NCI-H1105 treated with DMSO at 0.1 percent for 48 hours (cell line): Measurements from ENCODE around the gene C10orf90.

Experiments
- DNase-seq: peaks from one replicate; lab custom pipeline; 2025; lab: John Stamatoyannopoulos, UW

Gene C10orf90

DNA sequence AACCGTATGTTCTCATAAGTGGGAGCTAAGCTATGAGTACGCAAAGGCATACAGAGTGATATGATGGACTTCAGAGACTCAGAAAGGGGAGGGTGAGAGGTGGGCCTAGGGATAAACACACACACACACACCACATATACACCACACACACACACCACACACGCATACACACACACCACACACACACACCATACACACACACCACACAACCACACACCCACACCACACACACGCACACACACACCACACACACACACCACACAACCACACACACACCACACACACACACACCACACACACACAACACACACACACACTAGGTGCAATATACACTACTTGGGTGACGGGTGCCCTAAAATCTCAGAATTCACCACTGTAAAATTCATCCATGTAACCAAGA, 168.7 kb downstream of the C10orf90 start:
- DNase-seq, result no peak

DNA sequence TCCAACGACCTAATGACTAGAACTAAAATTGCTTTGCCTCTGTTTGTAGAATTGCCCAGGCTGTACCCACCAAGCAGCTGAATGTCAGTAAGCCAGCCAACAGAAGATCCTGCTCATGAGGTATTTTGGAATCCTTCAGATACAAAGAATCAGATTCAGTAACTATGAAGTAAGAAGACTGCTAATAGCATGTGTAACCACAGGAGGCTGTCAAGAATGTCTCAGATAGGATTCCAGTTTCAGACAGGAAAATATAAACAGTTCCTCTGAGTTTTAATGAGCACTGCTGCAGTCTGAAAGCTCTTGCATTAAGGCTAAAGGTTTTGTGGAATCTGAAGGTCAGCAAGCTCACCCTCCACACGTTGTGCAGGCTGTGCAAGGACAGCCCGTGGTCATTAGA, 169.6 kb downstream of the C10orf90 start:
- no peak for DNase-seq

GRCh38 chr10:126500185-126500584, 170.3 kb downstream of the C10orf90 start:
- no peak for DNase-seq

- DNase-seq, result no peak
Measured at GRCh38 chr10:126499744-126500143, 170.7 kb downstream of the C10orf90 start.

DNA sequence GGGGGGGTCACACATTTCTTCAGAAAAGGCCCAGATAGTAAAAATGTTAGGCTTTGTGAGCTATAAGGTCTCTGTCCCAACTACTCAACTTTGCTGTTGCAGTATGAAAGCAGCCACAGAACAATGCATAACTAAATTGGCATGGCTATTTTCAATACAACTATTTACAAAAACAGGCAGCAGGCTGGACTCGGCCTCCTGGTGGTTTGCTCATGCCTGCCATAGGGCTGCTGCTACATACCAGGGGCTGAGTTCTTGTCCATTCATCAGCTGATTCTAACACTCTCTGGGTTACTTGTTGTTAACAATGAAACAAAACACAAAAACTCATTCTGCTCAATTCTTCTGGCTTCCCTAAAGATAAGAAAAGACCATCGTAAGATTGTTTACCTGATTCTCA, 172.8 kb downstream of the C10orf90 start:
- DNase-seq, result no peak

GRCh38 chr10:126496771-126497545, 173.5 kb downstream of the C10orf90 start:
- DNase-seq, result no peak

- DNase-seq, result no peak
Measured at GRCh38 chr10:126491476-126491875, 179.0 kb downstream of the C10orf90 start.

- no peak for DNase-seq
Measured at GRCh38 chr10:126481181-126481580, 189.3 kb downstream of the C10orf90 start.

GRCh38 chr10:126480648-126481047, 189.8 kb downstream of the C10orf90 start:
- DNase-seq, result no peak

- DNase-seq, result no peak
Measured at GRCh38 chr10:126479280-126479895, 191.1 kb downstream of the C10orf90 start.

DNA sequence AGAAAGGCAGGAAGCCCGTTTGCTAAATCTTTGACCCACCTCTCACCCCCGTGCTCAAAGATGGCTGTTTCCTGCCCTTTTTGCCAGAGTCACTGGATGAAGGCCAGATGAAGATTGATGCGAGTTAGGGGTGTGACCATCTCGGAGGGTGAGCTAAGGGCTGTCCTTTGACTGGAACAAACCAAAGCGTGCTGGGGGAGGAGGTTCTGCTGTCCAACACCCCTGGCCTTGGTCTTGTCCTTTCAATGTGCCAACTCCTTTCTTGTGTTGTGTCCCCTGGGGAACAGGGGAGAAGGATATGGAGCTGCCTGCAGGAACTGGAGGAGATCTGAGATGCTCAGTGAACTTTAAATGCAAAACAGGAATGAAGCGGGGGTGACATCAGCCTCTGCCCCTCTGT, 191.9 kb downstream of the C10orf90 start:
- no peak for DNase-seq

GRCh38 chr10:126476246-126476645, 194.2 kb downstream of the C10orf90 start:
- DNase-seq, result no peak

DNA sequence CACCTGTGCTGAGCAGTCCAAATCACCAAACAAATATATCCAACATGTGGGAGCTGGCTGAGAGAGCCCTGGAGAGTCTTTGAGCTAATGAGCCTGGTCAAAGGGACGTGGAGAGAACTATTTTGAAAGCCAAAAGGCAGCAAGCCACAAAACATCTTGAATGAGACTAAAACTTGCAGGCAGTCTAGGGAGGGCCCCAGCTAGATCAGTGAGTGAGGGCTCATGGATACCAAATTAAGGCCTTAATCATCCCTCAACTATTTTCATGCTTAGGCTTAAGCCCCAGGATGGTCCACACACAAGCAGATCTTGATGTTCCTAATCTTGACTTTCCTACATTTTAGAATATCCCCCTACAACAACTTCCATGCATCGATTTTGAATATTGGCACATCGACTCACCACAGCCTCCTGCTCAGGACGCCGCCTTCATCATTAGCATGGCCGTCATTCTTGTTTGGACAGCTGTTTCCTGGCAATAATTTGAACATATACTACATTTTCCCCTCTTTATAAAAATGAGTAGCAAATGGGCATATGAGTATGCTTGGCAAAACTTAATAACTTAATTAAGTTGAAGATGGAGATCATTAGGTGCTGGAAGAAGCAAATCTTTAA, 195.3 kb downstream of the C10orf90 start:
- DNase-seq, result no peak

DNA sequence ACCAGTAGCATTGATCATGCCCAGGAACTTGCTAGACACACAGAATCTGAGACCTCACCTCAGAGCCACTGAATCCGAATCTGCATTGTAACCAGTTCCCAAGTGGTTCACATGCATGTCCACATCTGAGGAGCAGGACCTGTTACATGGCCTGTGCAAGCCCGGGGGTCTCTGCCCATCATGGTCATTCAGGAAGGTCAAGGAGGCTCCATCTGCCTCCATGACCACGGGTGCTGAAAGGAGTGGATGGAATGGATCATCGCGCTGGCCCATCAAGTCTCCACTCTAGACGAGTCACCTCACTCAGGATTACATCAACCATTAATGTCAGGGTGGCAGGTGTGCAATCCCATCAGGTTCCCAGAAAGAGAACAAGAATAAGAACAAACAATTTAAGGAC, 196.5 kb downstream of the C10orf90 start:
- no peak for DNase-seq

GRCh38 chr10:126470991-126471390, 199.5 kb downstream of the C10orf90 start:
- no peak for DNase-seq

- DNase-seq, result no peak
Measured at GRCh38 chr10:126469692-126470091, 200.8 kb downstream of the C10orf90 start.

- no peak for DNase-seq
Measured at GRCh38 chr10:126468876-126469643, 201.4 kb downstream of the C10orf90 start.

DNA sequence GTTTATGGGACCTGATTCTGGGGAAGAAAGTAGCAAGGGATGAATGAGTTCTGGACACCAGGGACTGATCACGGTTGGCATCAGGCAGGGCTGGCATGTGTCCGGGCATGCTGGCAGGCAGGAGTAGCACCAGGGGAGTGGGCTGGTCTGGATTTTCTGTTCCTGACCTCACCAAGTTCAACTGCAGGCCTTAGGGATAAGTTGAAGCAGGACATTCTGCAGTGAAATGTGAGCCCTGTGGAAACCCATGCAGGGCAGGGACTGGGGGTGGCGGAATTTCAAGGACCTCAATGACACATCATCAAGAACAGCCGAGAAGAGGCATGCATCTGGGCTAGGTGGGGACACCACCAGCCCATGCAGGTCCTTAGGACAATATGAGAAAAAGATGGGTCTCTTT, 202.0 kb downstream of the C10orf90 start:
- no peak for DNase-seq

- DNase-seq, result no peak
Measured at GRCh38 chr10:126465771-126466170, 204.7 kb downstream of the C10orf90 start.

DNA sequence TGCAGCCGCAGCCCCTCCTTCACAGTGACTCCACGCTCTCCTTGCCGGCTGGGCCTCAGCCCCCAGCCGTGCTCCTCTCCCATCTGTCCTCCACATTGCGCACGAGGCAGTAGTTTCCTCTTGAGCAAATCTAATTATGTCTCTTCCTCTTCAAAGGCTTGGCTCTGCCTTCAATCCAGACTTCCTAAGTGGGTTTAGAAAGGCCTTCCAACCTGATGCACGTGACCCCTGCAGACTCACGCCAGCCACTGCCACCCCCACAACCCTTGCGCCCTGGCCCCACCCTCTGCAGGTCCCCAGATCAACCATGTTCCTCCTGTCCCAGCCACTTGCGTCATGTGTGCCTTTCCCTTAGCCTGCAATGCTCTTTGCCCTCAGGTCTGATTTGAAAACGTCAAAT, 207.2 kb downstream of the C10orf90 start:
- DNase-seq, result no peak

DNA sequence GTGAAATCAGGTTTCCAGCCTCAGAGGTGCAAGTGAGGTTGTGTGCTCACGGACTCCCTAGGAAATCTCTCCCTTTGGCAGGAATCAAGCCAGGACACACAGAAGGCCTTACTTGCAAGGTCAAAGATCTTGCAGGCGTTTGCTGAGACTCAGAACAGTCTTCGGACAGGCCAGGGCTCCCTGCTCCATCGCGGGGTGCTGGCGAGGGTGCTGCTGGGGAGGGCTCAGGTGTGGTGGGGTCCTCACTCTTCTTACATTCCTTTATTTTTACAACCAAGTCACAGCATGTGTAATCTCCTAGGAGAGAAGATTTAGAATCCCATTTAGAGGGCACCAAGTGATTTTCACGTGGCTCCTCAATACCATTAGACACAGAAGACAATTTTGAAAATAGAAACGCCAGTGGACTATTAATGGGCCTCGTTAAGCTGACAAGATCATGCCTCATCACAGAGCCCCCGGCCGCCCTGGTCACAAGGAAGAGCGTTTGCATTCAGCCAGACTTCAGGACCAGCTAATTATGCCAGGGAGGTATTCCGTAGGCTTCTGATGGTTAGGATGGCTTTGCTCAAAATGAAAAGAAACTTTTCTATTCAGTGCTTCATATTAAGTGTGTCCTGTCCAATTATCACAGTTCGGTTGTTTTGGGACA, 209.1 kb downstream of the C10orf90 start:
- no peak for DNase-seq

DNA sequence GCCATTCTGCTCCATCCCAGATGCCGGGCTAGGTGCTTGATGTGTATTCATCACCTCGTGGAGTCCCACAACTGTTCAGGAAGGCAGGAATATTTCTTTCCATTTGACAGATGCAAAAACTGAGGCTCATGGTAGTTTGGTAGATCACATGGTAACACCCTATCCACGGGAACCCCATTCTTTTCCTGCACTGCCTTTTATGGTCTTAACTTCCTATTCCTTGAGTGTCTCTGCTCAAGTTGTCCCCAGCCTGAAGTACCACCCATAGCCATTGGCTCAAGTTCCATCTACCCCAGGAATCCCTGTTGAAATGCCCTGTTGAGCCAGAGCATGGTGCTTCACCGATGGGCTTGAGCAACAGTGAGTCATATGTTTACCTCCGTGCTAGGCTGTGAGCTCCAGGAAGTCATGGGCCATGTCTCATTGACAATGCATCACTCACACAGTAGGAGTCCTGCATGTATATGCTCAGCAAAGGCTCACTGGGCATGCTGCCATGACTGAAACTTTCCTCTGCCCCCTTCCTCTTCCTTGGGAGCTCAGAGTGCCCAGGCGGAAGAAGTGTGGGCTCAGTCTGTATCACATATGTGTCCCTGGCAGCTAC, 210.5 kb downstream of the C10orf90 start:
- no peak for DNase-seq
